ENCODE measurements around the gene HM13. TPM values are rescaled to one million over a fixed set of nuclear protein-coding genes. Genes with fewer than 3 reads are reported as not detected.

Gene HM13
- total RNA-seq, 2 experiments from 2014 or later: 51.3 to 148 TPM

- no peaks in the 10 kb centered on the region for H4K20me1 ChIP-seq (ENCODE audit: insufficient read depth, low read length)
- H3K4me2 ChIP-seq (ENCODE audit: low read length): no peak overlapping the region
- no peak for DNase-seq (ENCODE audit: low spot score)
- no peaks in the 10 kb centered on the region for H3K9me2 ChIP-seq (ENCODE audit: insufficient read depth, low read length)
- no peak overlapping the region for H3K4me3 ChIP-seq (ENCODE audit: low read depth, low read length, poor library complexity, severe bottlenecking)
- POLR2A ChIA-PET: interaction anchor here (0.7 kb wide), 1 partner anchor 340 kb away, joined by 3 read pairs; no protein-coding TSS in a partner anchor
- no TSS peak for BruUV-seq (replicated peaks)
- no peak overlapping the region for H2AFZ ChIP-seq (ENCODE audit: low read length)
- CTCF ChIA-PET (ENCODE audit: unreplicated experiment): no interaction called here
- no peaks in the 10 kb centered on the region for H3K4me1 ChIP-seq (ENCODE audit: insufficient read depth, low read length, poor library complexity, severe bottlenecking)
- H3K27ac ChIP-seq (ENCODE audit: low read depth, low read length, poor library complexity, severe bottlenecking): no peak overlapping the region
- peaks cover 81% of the 10 kb centered on the region for H3K36me3 ChIP-seq (ENCODE audit: insufficient read depth, low read length)
- intact Hi-C loops (cut with micrococcal nuclease; ENCODE audit: unreplicated experiment): no loop called here
- no peak for TF ChIP-seq CTCF (conservative IDR thresholded peaks at IDR 0.05; ENCODE audit: low read length)
- no peaks in the 10 kb centered on the region for H3K9me3 ChIP-seq (ENCODE audit: low read length)
- no peaks in the 10 kb centered on the region for H3K79me2 ChIP-seq (ENCODE audit: insufficient read depth, low read depth, low read length)
These were observed 26.2 kb downstream of the HM13 start for GRCh38 chr20:31540406-31540805.

- no peaks in the 10 kb centered on the region for H3K9me3 ChIP-seq (ENCODE audit: low read length)
- TF ChIP-seq EZH2phosphoT487 (IDR thresholded peaks at IDR 0.05; ENCODE audit: borderline replicate concordance, low read depth, low read length) (no peak), CTCF (conservative IDR thresholded peaks at IDR 0.05; ENCODE audit: low read length) (no peak)
- H3K27ac ChIP-seq (ENCODE audit: low read depth, low read length, poor library complexity, severe bottlenecking): no peak overlapping the region
- H3K79me2 ChIP-seq (ENCODE audit: insufficient read depth, low read depth, low read length): peaks cover 5% of the 10 kb centered on the region; the same call in 1 of the 2 replicates
- H4K20me1 ChIP-seq (ENCODE audit: insufficient read depth, low read length): no peaks in the 10 kb centered on the region
- ChIA-PET CTCF (ENCODE audit: unreplicated experiment) (no interaction called here), POLR2A (interaction anchor here (0.6 kb wide), 1 partner anchor 148 kb away, joined by 3 read pairs; no protein-coding TSS in a partner anchor)
- BruUV-seq (replicated peaks): no TSS peak
- no peaks in the 10 kb centered on the region for H3K4me1 ChIP-seq (ENCODE audit: insufficient read depth, low read length, poor library complexity, severe bottlenecking)
- no peak for DNase-seq (ENCODE audit: low spot score)
- H3K4me2 ChIP-seq (ENCODE audit: low read length): no peak overlapping the region
- no peaks in the 10 kb centered on the region for H3K9me2 ChIP-seq (ENCODE audit: insufficient read depth, low read length)
- no peak overlapping the region for H2AFZ ChIP-seq (ENCODE audit: low read length)
- peaks cover 67% of the 10 kb centered on the region for H3K36me3 ChIP-seq (ENCODE audit: insufficient read depth, low read length)
- no peak overlapping the region for H3K4me3 ChIP-seq (ENCODE audit: low read depth, low read length, poor library complexity, severe bottlenecking)
- intact Hi-C loops (cut with micrococcal nuclease; ENCODE audit: unreplicated experiment): no loop called here
These were observed 28.1 kb downstream of the HM13 start for GRCh38 chr20:31542201-31542842.

GRCh38 chr20:31542963-31543362 lies 28.7 kb downstream of the HM13 start:
- peaks cover 67% of the 10 kb centered on the region for H3K36me3 ChIP-seq (ENCODE audit: insufficient read depth, low read length)
- H3K9me3 ChIP-seq (ENCODE audit: low read length): no peaks in the 10 kb centered on the region
- no peaks in the 10 kb centered on the region for H3K9me2 ChIP-seq (ENCODE audit: insufficient read depth, low read length)
- no peak overlapping the region for H3K4me2 ChIP-seq (ENCODE audit: low read length)
- intact Hi-C loops (cut with micrococcal nuclease; ENCODE audit: unreplicated experiment): no loop called here
- no peaks in the 10 kb centered on the region for H3K4me1 ChIP-seq (ENCODE audit: insufficient read depth, low read length, poor library complexity, severe bottlenecking)
- TF ChIP-seq EZH2phosphoT487 (IDR thresholded peaks at IDR 0.05; ENCODE audit: borderline replicate concordance, low read depth, low read length): no peak
- no peak for TF ChIP-seq CTCF (conservative IDR thresholded peaks at IDR 0.05; ENCODE audit: low read length)
- H3K27ac ChIP-seq (ENCODE audit: low read depth, low read length, poor library complexity, severe bottlenecking): no peak overlapping the region
- BruUV-seq (replicated peaks): no TSS peak
- DNase-seq (ENCODE audit: low spot score): no peak
- ChIA-PET POLR2A (interaction anchor here (0.6 kb wide), 1 partner anchor 147 kb away, joined by 3 read pairs; no protein-coding TSS in a partner anchor), CTCF (ENCODE audit: unreplicated experiment) (no interaction called here)
- H4K20me1 ChIP-seq (ENCODE audit: insufficient read depth, low read length): no peaks in the 10 kb centered on the region
- peaks cover 11% of the 10 kb centered on the region for H3K79me2 ChIP-seq (ENCODE audit: insufficient read depth, low read depth, low read length)
- no peak overlapping the region for H2AFZ ChIP-seq (ENCODE audit: low read length)
- H3K4me3 ChIP-seq (ENCODE audit: low read depth, low read length, poor library complexity, severe bottlenecking): no peak overlapping the region
